ENCODE measurements around the gene SORCS2. TPM values are rescaled to one million over a fixed set of nuclear protein-coding genes. Genes with fewer than 3 reads are reported as not detected.

SORCS2 gene
- total RNA-seq, 6 donors from 2014 or later: 2.2 to 28.3 (median 7.2) TPM

DNA sequence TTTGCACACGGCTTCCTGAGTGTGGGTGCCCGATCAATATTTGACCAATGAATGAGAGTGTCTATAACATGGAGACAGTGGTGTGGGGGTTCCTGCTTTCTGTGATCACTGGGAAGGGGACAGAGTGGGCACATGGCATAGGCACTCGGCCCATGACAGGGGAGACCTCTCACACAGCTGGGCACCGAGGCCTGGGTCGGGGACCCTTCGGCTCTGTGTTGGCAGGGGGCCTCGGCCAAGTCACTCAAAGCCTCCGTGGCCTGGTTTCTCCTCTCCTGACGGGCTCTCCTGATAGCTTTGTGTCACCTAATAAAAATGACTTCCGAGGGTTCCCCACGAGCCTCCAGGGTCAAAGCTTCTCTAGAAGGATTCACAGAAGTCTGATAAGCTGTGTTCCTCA, 286.3 kb downstream of the SORCS2 start:
- no peak for DNase-seq
- ATAC-seq (ENCODE audit: low FRiP score in 2 of 2): no peak
- H3K4me3 ChIP-seq: no peak overlapping the region
- 66 to 85% methylated on average over 3 to 11 of the region's 11 CpGs for WGBS, 2 donors
- H3K9me3 ChIP-seq: no peaks in the 10 kb centered on the region
- H3K36me3 ChIP-seq: no peaks in the 10 kb centered on the region
- H3K4me1 ChIP-seq: no peaks in the 10 kb centered on the region
- no peaks in the 10 kb centered on the region for H3K27me3 ChIP-seq
- no peak overlapping the region for H3K27ac ChIP-seq
- TF ChIP-seq EP300 (IDR thresholded peaks at IDR 0.05) (no peak), POLR2AphosphoS5 (IDR thresholded peaks at IDR 0.05) (no peak), POLR2A (IDR thresholded peaks at IDR 0.05) (no peak)
- TF ChIP-seq, protein P1, sequence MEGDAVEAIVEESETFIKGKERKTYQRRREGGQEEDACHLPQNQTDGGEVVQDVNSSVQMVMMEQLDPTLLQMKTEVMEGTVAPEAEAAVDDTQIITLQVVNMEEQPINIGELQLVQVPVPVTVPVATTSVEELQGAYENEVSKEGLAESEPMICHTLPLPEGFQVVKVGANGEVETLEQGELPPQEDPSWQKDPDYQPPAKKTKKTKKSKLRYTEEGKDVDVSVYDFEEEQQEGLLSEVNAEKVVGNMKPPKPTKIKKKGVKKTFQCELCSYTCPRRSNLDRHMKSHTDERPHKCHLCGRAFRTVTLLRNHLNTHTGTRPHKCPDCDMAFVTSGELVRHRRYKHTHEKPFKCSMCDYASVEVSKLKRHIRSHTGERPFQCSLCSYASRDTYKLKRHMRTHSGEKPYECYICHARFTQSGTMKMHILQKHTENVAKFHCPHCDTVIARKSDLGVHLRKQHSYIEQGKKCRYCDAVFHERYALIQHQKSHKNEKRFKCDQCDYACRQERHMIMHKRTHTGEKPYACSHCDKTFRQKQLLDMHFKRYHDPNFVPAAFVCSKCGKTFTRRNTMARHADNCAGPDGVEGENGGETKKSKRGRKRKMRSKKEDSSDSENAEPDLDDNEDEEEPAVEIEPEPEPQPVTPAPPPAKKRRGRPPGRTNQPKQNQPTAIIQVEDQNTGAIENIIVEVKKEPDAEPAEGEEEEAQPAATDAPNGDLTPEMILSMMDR (IDR thresholded peaks at IDR 0.05): no peak

DNA sequence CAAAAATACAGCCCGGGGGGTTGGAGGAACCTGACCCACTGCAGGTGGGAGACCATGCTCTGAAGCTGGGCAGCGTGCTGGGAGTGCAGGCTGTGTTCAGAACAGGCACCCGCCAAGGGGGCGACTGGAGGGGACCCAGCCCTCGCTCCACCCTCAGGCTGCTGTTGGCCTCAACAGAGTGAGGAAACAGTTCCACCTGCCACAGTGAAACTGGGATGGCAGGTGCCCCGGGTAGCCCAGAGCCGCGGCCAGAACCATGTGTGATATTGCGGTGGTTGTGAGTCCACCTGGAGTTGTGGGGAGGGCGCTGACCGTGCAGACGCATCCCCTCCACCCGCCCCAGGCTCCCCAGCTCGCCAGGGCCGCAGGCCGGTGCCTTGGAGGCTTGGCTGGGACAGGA, 288.1 kb downstream of the SORCS2 start:
- H3K4me3 ChIP-seq: no peak overlapping the region
- no peaks in the 10 kb centered on the region for H3K9me3 ChIP-seq
- no peak for ATAC-seq (ENCODE audit: low FRiP score in 2 of 2)
- no peak for TF ChIP-seq POLR2AphosphoS5 (IDR thresholded peaks at IDR 0.05)
- no peak for TF ChIP-seq POLR2A (IDR thresholded peaks at IDR 0.05)
- TF ChIP-seq, protein P1 (IDR thresholded peaks at IDR 0.05): no peak
- no peak overlapping the region for H3K27ac ChIP-seq
- no peaks in the 10 kb centered on the region for H3K36me3 ChIP-seq
- WGBS, 2 donors: 91 to 98% methylated on average over 10 to 15 of the region's 16 CpGs
- no peaks in the 10 kb centered on the region for H3K4me1 ChIP-seq
- DNase-seq: no peak
- H3K27me3 ChIP-seq: no peaks in the 10 kb centered on the region

DNA sequence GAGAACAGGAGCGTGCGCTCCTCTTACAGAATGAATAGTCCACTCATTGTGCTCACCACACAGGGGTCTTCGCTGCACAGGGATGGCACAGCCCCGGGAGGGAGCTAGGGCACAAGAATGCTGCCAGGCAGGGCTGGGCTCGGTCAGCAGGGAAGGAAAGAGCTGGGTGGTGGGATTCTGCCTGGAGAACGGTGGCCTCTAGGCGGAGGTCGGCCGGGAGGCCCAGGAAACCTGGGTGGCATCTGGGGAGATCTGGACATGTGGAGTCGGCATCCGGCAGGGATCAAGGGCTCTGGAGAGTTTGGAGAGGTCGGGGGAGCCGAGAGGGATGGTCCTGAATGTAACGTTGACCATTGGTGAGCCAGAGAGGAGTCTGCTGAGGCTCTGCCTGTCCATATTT, 288.9 kb downstream of the SORCS2 start:
- 79 to 82% methylated on average over 14 of the region's 14 CpGs for WGBS, 2 donors
- no peak for DNase-seq
- H3K27ac ChIP-seq: no peak overlapping the region
- no peaks in the 10 kb centered on the region for H3K4me1 ChIP-seq
- H3K36me3 ChIP-seq: no peaks in the 10 kb centered on the region
- no peak for ATAC-seq (ENCODE audit: low FRiP score in 2 of 2)
- no peak overlapping the region for H3K4me3 ChIP-seq
- H3K27me3 ChIP-seq: no peaks in the 10 kb centered on the region
- no peaks in the 10 kb centered on the region for H3K9me3 ChIP-seq
- TF ChIP-seq POLR2A (IDR thresholded peaks at IDR 0.05): no peak
- TF ChIP-seq POLR2AphosphoS5 (IDR thresholded peaks at IDR 0.05): no peak
- no peak for TF ChIP-seq EP300 (IDR thresholded peaks at IDR 0.05)
- TF ChIP-seq, protein P1 (IDR thresholded peaks at IDR 0.05): no peak

DNA sequence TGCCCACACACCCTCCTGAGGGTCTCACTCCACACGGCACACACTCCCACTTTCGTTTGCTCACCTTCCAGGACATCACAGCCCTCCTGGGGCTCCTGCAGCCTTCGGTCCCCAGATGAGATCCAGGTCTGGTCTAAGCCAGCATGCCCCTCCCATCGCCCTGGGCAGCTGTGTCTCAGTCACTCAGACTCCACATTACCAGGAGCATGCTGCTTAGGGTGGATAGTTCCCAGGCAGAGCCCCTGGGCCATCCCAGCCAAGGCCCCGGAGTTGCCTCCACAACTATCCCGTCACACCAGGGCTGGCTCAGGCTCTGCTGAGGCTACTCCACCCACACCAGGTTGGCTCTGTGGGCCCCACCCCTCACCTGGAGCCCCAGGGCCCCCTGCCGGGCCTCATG, 292.8 kb downstream of the SORCS2 start:
- no peak overlapping the region for H3K4me3 ChIP-seq
- H3K36me3 ChIP-seq: no peaks in the 10 kb centered on the region
- H3K27ac ChIP-seq: no peak overlapping the region
- ATAC-seq (ENCODE audit: low FRiP score in 2 of 2) (no peak), DNase-seq (no peak)
- 77 to 81% methylated on average over 5 to 7 of the region's 7 CpGs for WGBS, 2 donors
- H3K27me3 ChIP-seq: no peaks in the 10 kb centered on the region
- no peaks in the 10 kb centered on the region for H3K9me3 ChIP-seq
- no peaks in the 10 kb centered on the region for H3K4me1 ChIP-seq
- TF ChIP-seq EP300 (IDR thresholded peaks at IDR 0.05) (no peak), POLR2A (IDR thresholded peaks at IDR 0.05) (no peak), POLR2AphosphoS5 (IDR thresholded peaks at IDR 0.05) (no peak)
- TF ChIP-seq, protein P1 (IDR thresholded peaks at IDR 0.05): no peak

DNA sequence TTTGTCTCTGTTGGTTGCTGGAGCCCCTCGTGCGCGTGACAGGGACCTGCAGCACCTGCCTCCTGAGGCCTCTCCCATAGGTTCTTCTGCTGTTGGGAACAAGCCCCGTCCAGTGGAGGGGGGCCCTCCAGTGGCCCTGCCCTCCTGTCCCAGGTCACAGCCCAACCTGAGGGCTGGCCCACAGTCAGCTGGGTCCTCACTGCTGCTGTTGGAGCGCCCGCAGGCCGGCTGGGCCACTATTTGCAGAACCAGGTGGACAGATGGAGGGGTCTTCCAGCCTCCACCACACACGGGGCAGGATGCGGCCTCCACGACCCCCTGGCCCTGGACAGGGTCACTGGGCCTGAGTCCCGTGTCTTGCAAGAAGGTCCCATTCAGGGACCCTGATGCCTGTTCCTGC, 293.8 kb downstream of the SORCS2 start:
- Histone ChIP-seq H3K4me1 (no peaks in the 10 kb centered on the region), H3K4me3 (no peak overlapping the region), H3K9me3 (no peaks in the 10 kb centered on the region), H3K27me3 (no peaks in the 10 kb centered on the region), H3K27ac (no peak overlapping the region), H3K36me3 (no peaks in the 10 kb centered on the region)
- TF ChIP-seq POLR2AphosphoS5 (IDR thresholded peaks at IDR 0.05): no peak
- TF ChIP-seq POLR2A (IDR thresholded peaks at IDR 0.05): no peak
- TF ChIP-seq, protein P1 (IDR thresholded peaks at IDR 0.05): no peak
- no peak for TF ChIP-seq EP300 (IDR thresholded peaks at IDR 0.05)
- no peak for DNase-seq
- ATAC-seq (ENCODE audit: low FRiP score in 2 of 2): peak; percentile 8 to 12
- WGBS, 2 donors: 60 to 87% methylated on average over 1 to 8 of the region's 11 CpGs
